CD4-positive, CD25-positive, alpha-beta regulatory T cell (primary cell): ENCODE measurements around the gene ZDHHC21. TPM values are rescaled to one million over a fixed set of nuclear protein-coding genes. Genes with fewer than 3 reads are reported as not detected.
"Not testable (repeated sequence)": the region's sequence is repeated elsewhere in the genome, so short reads cannot be mapped to it uniquely, and the experiment has no call there.

Experiments used
- ATAC-seq, 2 donors: fragments of 150-1000 bp; cut with Tn5 transposase; one replicate each; pipeline ENCODE4 v1.10.0; 2021; ENCODE audit warnings: low read depth in 2 of 2, moderate number of reproducible peaks in 2 of 2, moderate library complexity in 1 of 2
- DNase-seq, 3 donors: peaks; one replicate each; pipeline versions ENCODE4 v3.0.0 to v3.0.0-alpha.2; 2012 to 2022; ENCODE audit warnings: mixed read lengths in 1 of 3
- H3K27ac ChIP-seq: one replicate; pipeline ENCODE4 v1.7.0; 2013; ENCODE audit warnings: mild to moderate bottlenecking, low read length; ENCODE audit not compliant: insufficient read depth, poor library complexity, severe bottlenecking
- H3K27me3 ChIP-seq: one replicate; pipeline ENCODE4 v1.7.0; 2013; ENCODE audit warnings: low read length; ENCODE audit not compliant: control insufficient read depth, insufficient read depth
- H3K36me3 ChIP-seq: one replicate; pipeline ENCODE4 v1.7.0; 2013; ENCODE audit warnings: mild to moderate bottlenecking, low read length, moderate library complexity; ENCODE audit not compliant: control insufficient read depth, insufficient read depth
- H3K4me1 ChIP-seq: 2 replicates; pipeline ENCODE4 v1.7.0; 2013; ENCODE audit warnings: mild to moderate bottlenecking, low read length; ENCODE audit not compliant: insufficient read depth, control insufficient read depth, poor library complexity, severe bottlenecking
- H3K4me3 ChIP-seq: one replicate; pipeline ENCODE4 v1.7.0; 2013; ENCODE audit warnings: low read depth, mild to moderate bottlenecking, low read length, moderate library complexity
- H3K9me3 ChIP-seq, 2 experiments: 1 replicate in 1 of 2; 2 replicates in 1 of 2; pipeline ENCODE4 v1.7.0; 2013; ENCODE audit warnings: low read length in 2 of 2, mild to moderate bottlenecking in 1 of 2, moderate library complexity in 1 of 2; ENCODE audit not compliant: control insufficient read depth in 2 of 2
- H3K27ac Mint-ChIP-seq, 3 donors: one replicate each; pipeline ENCODE4 v1.8.0; 2020 to 2022; ENCODE audit warnings: mild to moderate bottlenecking in 3 of 3, mixed read lengths in 3 of 3, moderate library complexity in 2 of 3
- H3K27me3 Mint-ChIP-seq: one replicate; pipeline ENCODE4 v1.8.0; 2022; ENCODE audit warnings: mild to moderate bottlenecking, mixed read lengths
- H3K36me3 Mint-ChIP-seq: one replicate; pipeline ENCODE4 v1.8.0; 2020; ENCODE audit warnings: mixed read lengths
- H3K4me1 Mint-ChIP-seq, 4 donors: one replicate each; pipeline ENCODE4 v1.8.0; 2020 to 2022; ENCODE audit warnings: mixed read lengths in 4 of 4, mild to moderate bottlenecking in 1 of 4
- H3K4me3 Mint-ChIP-seq, 4 donors: one replicate each; pipeline ENCODE4 v1.8.0; 2020 to 2022; ENCODE audit warnings: mild to moderate bottlenecking in 4 of 4, mixed read lengths in 4 of 4, moderate library complexity in 3 of 4
- H3K9me3 Mint-ChIP-seq, 7 donors: one replicate each; pipeline ENCODE4 v1.8.0; 2020 to 2022; ENCODE audit warnings: mixed read lengths in 7 of 7, mild to moderate bottlenecking in 3 of 7, moderate library complexity in 2 of 7
- polyA plus RNA-seq, 4 donors: library from polyadenylated mRNA; unstranded; fragments of 300-500 nt; fragmentation: Illumina TruSeq; gene quantifications; one replicate each; pipeline ENCODE4 v1.2.3, GENCODE V29; 2021
- total RNA-seq: library from RNA; stranded (reverse); gene quantifications from one replicate; pipeline ENCODE4 v1.2.3, GENCODE V29; 2022

ZDHHC21 gene
- total and polyA plus RNA-seq, 5 donors from 2014 or later, result 0.61 to 6.0 (median 1.1) TPM

DNA sequence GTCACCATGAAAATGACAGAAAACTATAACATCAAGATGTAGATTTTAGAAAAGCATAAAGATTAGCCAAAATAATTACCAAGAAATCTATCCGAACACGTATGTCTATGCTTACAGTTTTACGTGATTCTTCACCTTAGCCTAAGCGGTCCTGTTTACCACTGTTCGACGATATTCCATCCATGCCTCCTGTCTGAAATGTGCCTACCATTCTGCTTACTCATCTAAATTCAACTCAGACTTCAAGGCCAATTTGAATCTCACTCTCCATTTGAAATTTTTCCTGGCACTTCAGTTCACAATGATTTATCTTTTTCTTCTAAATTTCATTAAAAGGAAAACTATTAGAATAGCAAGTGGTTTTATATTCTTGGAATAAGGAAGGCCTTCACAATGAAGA is 15.4 kb downstream of the ZDHHC21 start:
- Histone ChIP-seq H3K4me3 (no peak overlapping the region), H3K4me1 (peaks cover 3% of the 10 kb centered on the region), H3K36me3 (peaks cover 3% of the 10 kb centered on the region), H3K9me3 (no peaks in the 10 kb centered on the region), H3K27ac (no peak overlapping the region), H3K27me3 (no peaks in the 10 kb centered on the region)
- no peak for ATAC-seq
- peaks cover 0 to 5% (median 0%) of the 10 kb centered on the region in 7 donors for H3K9me3 Mint-ChIP-seq
- no peaks in the 10 kb centered on the region for H3K27me3 Mint-ChIP-seq
- peaks cover 10 to 34% (median 19%) of the 10 kb centered on the region in 4 donors for H3K4me1 Mint-ChIP-seq
- no peak for DNase-seq
- no peak overlapping the region for H3K27ac Mint-ChIP-seq
- H3K36me3 Mint-ChIP-seq, result peaks cover 28% of the 10 kb centered on the region
- H3K4me3 Mint-ChIP-seq, result no peak overlapping the region

DNA sequence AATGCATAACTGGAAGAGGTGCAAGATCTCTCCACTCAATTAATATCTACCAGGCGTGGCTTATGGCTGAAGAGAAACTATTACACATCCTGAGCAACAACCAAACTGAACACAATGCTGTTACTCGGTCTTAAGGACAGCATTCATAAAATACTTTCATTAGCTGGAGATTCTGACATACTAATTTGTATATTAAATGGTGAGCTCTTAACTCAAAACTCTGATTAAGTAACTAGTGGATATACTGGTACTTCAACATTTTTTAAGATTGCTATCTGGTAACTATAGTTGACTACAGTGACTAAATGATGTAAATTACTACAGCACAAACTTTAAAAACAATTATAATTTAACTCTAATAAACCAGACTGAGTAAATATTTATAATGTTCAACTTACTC is 15.8 kb downstream of the ZDHHC21 start:
- Mint-ChIP-seq H3K9me3 (peaks cover 0 to 1% (median 0%) of the 10 kb centered on the region in 7 donors), H3K36me3 (peaks cover 26% of the 10 kb centered on the region), H3K4me3 (no peak overlapping the region), H3K27ac (no peak overlapping the region), H3K4me1 (peaks cover 12 to 29% (median 16%) of the 10 kb centered on the region in 4 donors), H3K27me3 (no peaks in the 10 kb centered on the region)
- ATAC-seq, result no peak
- peaks cover 3% of the 10 kb centered on the region for H3K4me1 ChIP-seq
- H3K27me3 ChIP-seq, result no peaks in the 10 kb centered on the region
- H3K4me3 ChIP-seq, result no peak overlapping the region
- DNase-seq, result no peak
- H3K9me3 ChIP-seq, result no peaks in the 10 kb centered on the region
- H3K36me3 ChIP-seq, result peaks cover 5% of the 10 kb centered on the region
- no peak overlapping the region for H3K27ac ChIP-seq

DNA sequence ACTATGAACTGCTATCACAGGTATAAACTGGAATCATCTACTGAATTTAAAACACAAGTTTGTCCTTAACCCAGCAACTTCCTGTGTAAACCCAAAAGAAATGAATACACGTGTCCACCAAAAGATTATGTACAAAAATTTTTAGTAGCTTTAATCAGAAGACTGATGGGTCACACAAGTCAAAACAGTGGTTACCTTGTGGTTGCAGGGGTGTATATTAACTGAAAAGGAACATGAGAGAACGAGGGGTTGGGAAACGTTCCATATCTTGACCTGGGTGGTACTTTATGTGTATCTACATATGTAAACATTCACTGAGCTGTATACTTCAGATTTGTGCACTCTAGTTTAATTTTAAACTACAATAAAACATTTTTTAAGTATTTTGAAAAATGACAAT is 18.6 kb downstream of the ZDHHC21 start:
- H3K36me3 ChIP-seq, result peaks cover 6% of the 10 kb centered on the region
- no peak overlapping the region for H3K27ac ChIP-seq
- no peak overlapping the region for H3K27ac Mint-ChIP-seq
- H3K9me3 ChIP-seq, result no peaks in the 10 kb centered on the region
- peaks cover 14 to 26% (median 18%) of the 10 kb centered on the region in 4 donors for H3K4me1 Mint-ChIP-seq
- H3K27me3 ChIP-seq, result no peaks in the 10 kb centered on the region
- H3K36me3 Mint-ChIP-seq, result peaks cover 25% of the 10 kb centered on the region
- H3K9me3 Mint-ChIP-seq, result peaks cover 0 to 1% (median 0%) of the 10 kb centered on the region in 7 donors
- DNase-seq (no peak), ATAC-seq (no peak)
- no peaks in the 10 kb centered on the region for H3K4me1 ChIP-seq
- H3K4me3 Mint-ChIP-seq, result no peak overlapping the region
- H3K27me3 Mint-ChIP-seq, result no peaks in the 10 kb centered on the region
- H3K4me3 ChIP-seq, result no peak overlapping the region

DNA sequence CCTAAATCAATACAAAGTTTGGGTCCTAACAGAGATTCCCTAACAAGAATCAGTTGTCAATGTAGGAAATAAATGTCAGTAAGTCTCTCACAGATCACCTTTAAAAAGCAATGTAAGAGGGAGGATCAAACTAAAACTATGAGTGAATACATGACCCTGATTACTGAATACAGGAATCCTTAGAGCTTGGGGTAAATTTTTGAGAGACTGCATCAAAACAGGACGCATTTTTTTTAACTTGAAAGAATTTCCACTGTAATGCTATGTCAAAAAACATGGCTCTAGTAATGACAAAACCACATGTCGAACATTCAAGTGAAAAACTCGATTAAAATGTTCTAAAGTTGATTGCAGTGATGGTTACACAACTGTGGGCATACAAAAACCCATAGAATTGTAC is 21.9 kb downstream of the ZDHHC21 start:
- peaks cover 7 to 18% (median 14%) of the 10 kb centered on the region in 4 donors for H3K4me1 Mint-ChIP-seq
- H3K4me3 ChIP-seq, result no peak overlapping the region
- no peaks in the 10 kb centered on the region for H3K27me3 Mint-ChIP-seq
- H3K36me3 ChIP-seq, result peaks cover 3% of the 10 kb centered on the region
- no peak for ATAC-seq
- H3K27ac ChIP-seq, result no peak overlapping the region
- no peak for DNase-seq
- H3K4me3 Mint-ChIP-seq, result no peak overlapping the region
- no peak overlapping the region for H3K27ac Mint-ChIP-seq
- H3K27me3 ChIP-seq, result no peaks in the 10 kb centered on the region
- no peaks in the 10 kb centered on the region for H3K9me3 ChIP-seq
- H3K9me3 Mint-ChIP-seq, result peaks cover 0 to 1% (median 0%) of the 10 kb centered on the region in 7 donors
- H3K36me3 Mint-ChIP-seq, result peaks cover 16% of the 10 kb centered on the region
- H3K4me1 ChIP-seq, result no peaks in the 10 kb centered on the region

DNA sequence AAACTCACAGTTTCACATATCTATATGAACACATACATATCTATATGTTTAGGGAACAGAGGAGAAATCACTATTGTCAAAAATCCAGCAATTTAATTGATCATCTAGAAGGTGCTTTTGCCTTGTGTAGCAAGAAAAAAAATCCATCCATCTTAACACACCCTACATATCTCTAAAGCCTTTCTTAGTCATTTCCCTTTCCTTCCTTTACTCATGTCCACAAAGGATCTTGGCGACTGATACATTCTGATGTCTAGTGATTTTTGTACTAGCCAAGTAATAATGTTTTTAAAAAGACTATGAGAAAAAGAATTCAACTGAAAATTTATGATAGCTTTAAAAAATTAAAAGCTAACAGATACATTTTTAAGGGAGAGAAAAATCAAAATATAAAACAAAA is 22.5 kb downstream of the ZDHHC21 start:
- no peaks in the 10 kb centered on the region for H3K27me3 ChIP-seq
- H3K27me3 Mint-ChIP-seq, result no peaks in the 10 kb centered on the region
- no peaks in the 10 kb centered on the region for H3K9me3 ChIP-seq
- H3K4me3 Mint-ChIP-seq, result no peak overlapping the region
- peaks cover 0 to 1% (median 0%) of the 10 kb centered on the region in 7 donors for H3K9me3 Mint-ChIP-seq
- DNase-seq, result no peak
- H3K36me3 ChIP-seq, result peaks cover 3% of the 10 kb centered on the region
- no peak for ATAC-seq
- H3K27ac Mint-ChIP-seq, result peak overlapping the region in 1 of 3 donors; percentile 2
- peaks cover 7 to 18% (median 13%) of the 10 kb centered on the region in 4 donors for H3K4me1 Mint-ChIP-seq
- H3K27ac ChIP-seq, result no peak overlapping the region
- H3K4me1 ChIP-seq, result no peaks in the 10 kb centered on the region
- H3K4me3 ChIP-seq, result no peak overlapping the region
- H3K36me3 Mint-ChIP-seq, result peaks cover 13% of the 10 kb centered on the region

DNA sequence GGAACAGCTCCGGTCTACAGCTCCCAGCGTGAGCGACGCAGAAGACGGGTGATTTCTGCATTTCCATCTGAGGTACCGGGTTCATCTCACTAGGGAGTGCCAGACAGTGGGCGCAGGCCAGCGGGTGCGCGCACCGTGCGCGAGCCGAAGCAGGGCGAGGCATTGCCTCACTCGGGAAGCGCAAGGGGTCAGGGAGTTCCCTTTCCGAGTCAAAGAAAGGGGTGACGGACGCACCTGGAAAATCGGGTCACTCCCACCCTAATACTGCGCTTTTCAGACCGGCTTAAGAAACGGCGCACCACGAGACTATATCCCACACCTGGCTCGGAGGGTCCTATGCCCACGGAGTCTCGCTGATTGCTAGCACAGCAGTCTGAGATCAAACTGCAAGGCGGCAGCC is 29.2 kb downstream of the ZDHHC21 start:
- not testable (repeated sequence) for H3K27ac ChIP-seq, DNase-seq, H3K4me3 Mint-ChIP-seq, ATAC-seq, H3K4me3 ChIP-seq, H3K27me3 Mint-ChIP-seq, H3K9me3 Mint-ChIP-seq, H3K4me1 ChIP-seq, H3K27me3 ChIP-seq, H3K36me3 ChIP-seq, H3K9me3 ChIP-seq, H3K4me1 Mint-ChIP-seq, H3K27ac Mint-ChIP-seq
- H3K36me3 Mint-ChIP-seq, result peaks cover 11% of the 10 kb centered on the region

DNA sequence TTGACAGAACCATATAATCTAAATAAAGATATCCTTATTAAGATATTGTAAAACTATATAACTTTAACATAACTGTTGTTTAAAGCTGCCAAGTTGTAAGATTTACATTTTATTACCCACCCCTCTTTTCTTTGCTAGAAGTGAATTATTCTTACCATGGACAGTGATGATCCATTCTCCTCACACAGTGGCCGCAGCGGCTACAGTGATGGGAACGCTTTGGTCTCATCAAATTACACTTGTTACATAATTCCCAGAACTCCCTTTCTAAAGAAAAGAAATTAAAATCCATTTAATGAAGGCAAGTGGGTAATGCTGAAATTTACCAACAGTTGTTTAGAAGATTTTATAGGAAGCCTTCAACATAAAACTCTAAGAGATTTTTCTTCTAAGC is 31.2 kb downstream of the ZDHHC21 start:
- Histone ChIP-seq H3K27ac (no peak overlapping the region), H3K27me3 (no peaks in the 10 kb centered on the region), H3K36me3 (peaks cover 7% of the 10 kb centered on the region), H3K9me3 (no peaks in the 10 kb centered on the region), H3K4me3 (no peak overlapping the region), H3K4me1 (no peaks in the 10 kb centered on the region)
- ATAC-seq (no peak), DNase-seq (no peak)
- H3K36me3 Mint-ChIP-seq, result peaks cover 21% of the 10 kb centered on the region
- H3K4me1 Mint-ChIP-seq, result peaks cover 0 to 5% (median 0%) of the 10 kb centered on the region in 4 donors
- no peak overlapping the region for H3K4me3 Mint-ChIP-seq
- peaks cover 0 to 1% (median 0%) of the 10 kb centered on the region in 7 donors for H3K9me3 Mint-ChIP-seq
- no peaks in the 10 kb centered on the region for H3K27me3 Mint-ChIP-seq
- no peak overlapping the region for H3K27ac Mint-ChIP-seq

DNA sequence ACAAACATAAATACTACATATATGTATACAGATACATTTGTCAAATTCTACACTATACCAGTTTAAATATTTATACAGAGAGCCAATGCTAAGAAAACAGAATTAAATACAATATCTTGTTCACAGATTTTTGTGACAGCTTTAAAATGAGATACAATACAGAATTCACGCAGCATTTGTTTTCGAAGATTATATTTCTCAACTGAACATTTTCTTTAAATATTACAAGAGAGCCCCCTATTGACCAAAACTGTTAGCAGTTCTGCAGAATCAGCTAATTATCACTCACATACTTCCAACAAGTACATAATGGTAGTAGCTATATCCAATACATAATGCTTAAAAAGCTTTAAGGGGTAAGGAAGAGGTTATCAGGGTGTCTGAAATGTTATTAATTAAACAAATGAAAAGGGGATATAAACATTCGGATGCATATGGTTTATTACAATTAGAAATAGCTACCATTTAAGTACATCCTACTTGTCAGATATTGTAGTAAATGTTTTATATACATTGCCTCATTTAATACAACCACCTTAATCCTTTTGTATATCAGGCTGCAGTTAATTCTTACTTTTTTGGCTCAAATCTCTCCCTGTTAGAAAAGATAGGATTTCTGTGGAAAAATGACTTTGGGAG is 31.7 kb downstream of the ZDHHC21 start:
- H3K36me3 Mint-ChIP-seq, result peaks cover 21% of the 10 kb centered on the region
- no peak for ATAC-seq
- H3K27me3 Mint-ChIP-seq, result no peaks in the 10 kb centered on the region
- peaks cover 0 to 5% (median 0%) of the 10 kb centered on the region in 7 donors for H3K9me3 Mint-ChIP-seq
- Histone ChIP-seq H3K9me3 (no peaks in the 10 kb centered on the region), H3K4me3 (no peak overlapping the region), H3K27ac (no peak overlapping the region), H3K4me1 (no peaks in the 10 kb centered on the region), H3K27me3 (no peaks in the 10 kb centered on the region), H3K36me3 (peaks cover 11% of the 10 kb centered on the region)
- H3K4me1 Mint-ChIP-seq, result peaks cover 0 to 5% (median 0%) of the 10 kb centered on the region in 4 donors
- no peak overlapping the region for H3K4me3 Mint-ChIP-seq
- peak in 1 of 3 donors; percentile 40 for DNase-seq
- H3K27ac Mint-ChIP-seq, result no peak overlapping the region
